GM18508 (cell line): ENCODE data around the gene TAF1B.
"Not testable (repeated sequence)": the region's sequence is repeated elsewhere in the genome, so short reads cannot be mapped to it uniquely, and the experiment has no call there.

ENCODE experiments used
- ATAC-seq: cut with Tn5 transposase; IDR thresholded peaks from one replicate; pipeline ENCODE4 v1.9.1; 2021; ENCODE audit warnings: moderate number of reproducible peaks; ENCODE audit not compliant: insufficient read depth, unreplicated experiment

Gene TAF1B

GRCh38 chr2:9927020-9927419, 83.7 kb downstream of the TAF1B start:
- not testable (repeated sequence) for ATAC-seq

- no peak for ATAC-seq
These were observed 94.0 kb downstream of the TAF1B start for GRCh38 chr2:9937258-9937657.

GRCh38 chr2:9937968-9938367, 94.7 kb downstream of the TAF1B start:
- no peak for ATAC-seq

GRCh38 chr2:9939587-9940485, 96.6 kb downstream of the TAF1B start:
- ATAC-seq: no peak

- no peak for ATAC-seq
These were observed 98.1 kb downstream of the TAF1B start for GRCh38 chr2:9941196-9941995.

DNA sequence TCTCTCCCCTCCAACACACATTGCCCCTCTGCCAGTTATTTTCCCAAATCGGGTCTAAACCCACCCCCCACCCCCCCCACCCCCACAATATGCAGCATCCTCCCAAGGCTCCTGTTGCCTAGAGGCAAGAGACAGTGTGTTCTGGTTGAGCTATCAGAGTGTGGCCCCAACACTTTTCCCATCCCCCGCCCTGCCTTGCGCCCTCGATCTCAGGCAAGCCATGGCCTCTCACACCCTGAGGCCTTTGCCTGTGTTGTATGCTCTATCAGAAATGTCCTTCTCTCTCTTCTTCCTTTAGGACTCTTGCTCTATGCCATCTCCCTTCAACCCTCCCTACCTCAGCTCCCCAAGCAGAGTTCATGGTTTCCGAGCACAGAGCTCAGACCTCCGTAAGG, 98.7 kb downstream of the TAF1B start:
- ATAC-seq: no peak

- no peak for ATAC-seq
These were observed 101.1 kb downstream of the TAF1B start for GRCh38 chr2:9944330-9944758.

DNA sequence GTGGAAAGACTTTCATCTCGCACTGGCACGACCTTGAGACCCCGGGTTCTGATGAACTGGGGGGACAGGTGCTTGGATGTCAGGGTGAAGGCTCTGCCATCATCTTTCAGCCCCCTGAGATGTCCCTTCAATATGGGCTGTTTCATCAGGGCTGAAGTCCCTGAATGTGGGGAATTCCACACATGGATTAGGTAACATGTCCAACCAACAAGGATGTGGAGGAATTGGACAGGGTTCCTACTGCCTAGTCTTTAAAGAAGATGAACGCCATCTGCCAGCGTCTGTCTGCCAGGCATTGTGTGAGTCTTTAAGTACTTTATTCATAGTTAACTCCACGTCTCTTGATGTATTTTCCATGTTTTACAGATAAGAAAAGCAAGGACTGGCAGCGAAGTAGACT, 102.3 kb downstream of the TAF1B start:
- no peak for ATAC-seq

DNA sequence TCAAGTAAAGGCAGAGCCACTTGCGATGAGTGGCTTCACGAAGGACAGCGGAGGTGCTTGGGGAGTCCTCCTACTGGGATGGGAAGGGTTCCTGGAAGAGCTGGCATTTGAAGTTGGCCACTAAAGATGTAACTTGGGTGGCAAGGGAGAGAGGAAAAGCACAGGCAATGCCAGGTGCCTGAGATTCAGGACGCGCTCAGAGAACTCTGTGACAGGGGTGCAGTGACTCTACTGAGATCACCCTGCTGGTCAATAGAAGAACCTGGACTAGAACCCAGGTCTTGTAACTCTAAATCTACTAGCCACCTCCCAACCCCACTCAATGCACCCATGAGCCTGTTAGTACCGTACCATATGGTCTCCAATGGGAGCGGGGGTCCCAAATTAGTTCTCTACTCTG, 102.8 kb downstream of the TAF1B start:
- no peak for ATAC-seq

DNA sequence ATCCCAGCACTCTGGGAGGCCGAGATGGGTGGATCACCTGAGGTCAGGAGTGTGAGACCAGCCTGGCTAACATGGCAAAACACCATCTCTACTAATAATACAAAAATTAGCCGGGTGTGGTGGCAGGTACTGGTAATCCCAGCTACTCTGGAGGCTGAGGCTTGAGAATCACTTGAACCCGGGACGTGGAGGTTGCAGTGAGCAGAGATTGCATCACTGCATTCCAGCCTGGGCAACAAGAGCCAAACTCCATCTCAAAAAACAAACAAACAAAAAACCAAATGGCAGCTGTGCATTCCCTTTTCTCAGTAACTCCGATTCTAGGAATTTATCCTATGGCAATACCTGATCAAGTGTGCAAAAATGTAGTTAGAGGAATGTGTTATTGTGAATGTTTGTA, 103.5 kb downstream of the TAF1B start:
- ATAC-seq: no peak

- no peak for ATAC-seq
These were observed 105.4 kb downstream of the TAF1B start for GRCh38 chr2:9948721-9949120.

GRCh38 chr2:9949239-9949991, 106.1 kb downstream of the TAF1B start:
- ATAC-seq: no peak

DNA sequence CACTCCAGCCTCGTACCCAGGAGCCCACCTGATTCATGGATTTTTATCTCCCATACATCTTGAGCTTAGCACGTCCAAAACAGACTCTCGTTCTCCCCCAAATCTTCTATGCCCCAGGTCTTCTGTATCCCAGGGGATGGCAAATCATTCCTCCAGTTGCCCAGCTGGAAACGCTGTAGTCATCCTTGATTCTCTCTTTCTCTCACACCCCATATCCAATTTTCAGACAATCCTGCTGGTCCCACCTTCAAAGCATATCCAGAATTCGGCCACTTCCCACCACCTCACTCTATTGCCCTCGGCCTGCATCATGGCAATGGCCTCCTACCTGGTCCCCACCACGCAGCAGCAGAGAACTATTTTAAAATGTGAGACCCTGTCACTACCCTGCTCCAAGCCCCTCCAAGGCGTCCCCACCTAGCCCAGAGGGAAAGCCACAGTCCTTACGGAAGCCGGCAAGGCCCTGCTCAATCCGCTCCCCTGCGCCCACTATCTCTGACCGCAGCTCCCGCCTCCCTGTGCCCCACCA, 106.8 kb downstream of the TAF1B start:
- no peak for ATAC-seq

GRCh38 chr2:9950521-9951271, 107.4 kb downstream of the TAF1B start:
- ATAC-seq: no peak

GRCh38 chr2:9951272-9951521, 107.9 kb downstream of the TAF1B start:
- no peak for ATAC-seq

DNA sequence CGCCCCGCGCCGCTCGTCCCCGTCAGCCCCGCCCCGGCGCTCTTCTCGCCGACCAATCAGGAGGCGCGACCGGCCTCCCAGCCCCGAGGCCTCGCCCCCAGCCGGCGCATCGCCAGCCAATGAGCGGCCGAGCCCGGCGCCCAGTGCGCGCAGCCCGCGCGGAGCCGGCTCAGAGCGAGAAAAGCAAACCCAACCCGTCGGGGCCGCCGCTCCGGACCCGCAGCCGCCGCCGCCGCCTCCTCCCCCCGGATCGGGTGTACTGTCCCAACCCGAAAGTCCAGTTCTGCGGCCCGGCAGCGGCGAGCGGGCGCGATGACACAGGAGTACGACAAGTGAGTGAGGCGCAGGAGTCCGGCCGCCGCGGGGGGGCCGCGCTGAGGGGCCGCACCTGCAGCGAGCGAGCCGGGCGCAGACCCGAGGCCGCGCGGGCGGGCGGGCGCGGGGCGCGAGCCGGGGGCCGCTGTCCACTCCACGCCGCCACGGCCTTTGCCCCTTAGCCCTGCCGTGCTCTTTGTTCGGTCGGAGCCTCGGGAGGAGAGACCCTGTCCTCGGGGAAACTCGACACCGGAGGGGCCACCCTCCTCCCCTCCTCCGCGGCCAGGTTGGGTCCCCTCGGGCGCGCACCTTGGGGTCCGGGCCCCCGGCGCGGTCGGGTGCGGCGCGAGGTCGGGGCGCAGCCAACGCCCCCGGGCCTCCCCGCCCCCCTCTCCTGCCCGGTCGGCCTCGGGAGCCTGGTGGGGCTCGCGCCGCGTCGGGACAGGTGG, 108.4 kb downstream of the TAF1B start, which contains the start of gene GRHL1:
GRHL1 (plus strand) TSS at position 172 of the 764 bp plus-strand sequence; CDS start at position 313, 141 bp downstream.
- no peak for ATAC-seq

DNA sequence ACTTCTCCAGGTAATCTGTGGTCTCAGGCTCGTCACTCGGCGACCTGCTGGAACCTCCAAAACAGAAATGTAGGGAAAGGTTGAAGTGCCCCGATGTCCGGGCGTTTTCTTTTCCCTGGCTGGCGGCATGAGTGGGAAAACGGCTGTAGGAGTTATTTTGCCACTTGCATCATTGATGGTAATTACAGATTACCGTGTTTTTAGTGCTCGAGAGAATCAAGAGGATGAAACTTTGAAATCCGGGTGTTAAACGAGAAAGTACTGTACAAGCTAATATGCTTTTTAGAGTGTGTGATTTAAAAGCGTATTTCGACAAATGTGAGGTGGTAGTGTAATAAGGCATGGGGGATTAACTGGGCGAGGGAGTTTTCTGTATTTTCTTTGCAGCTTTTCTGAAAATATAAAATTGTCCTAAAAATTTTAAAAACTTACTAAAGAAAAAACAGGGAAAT, 109.0 kb downstream of the TAF1B start:
- no peak for ATAC-seq

GRCh38 chr2:9952856-9953503, 109.7 kb downstream of the TAF1B start:
- no peak for ATAC-seq

- no peak for ATAC-seq
These were observed 110.9 kb downstream of the TAF1B start for GRCh38 chr2:9954136-9954535.
